UCSD-AML1 (cell line): ENCODE measurements around the gene FNDC11.
A peak's percentile ranks its signal among the peaks of the same experiment; 100 is the strongest.
"Not testable (repeated sequence)": the region's sequence is repeated elsewhere in the genome, so short reads cannot be mapped to it uniquely, and the experiment has no call there.

Experiments used
- DNase-seq: peaks from one replicate; lab custom pipeline; 2025; ENCODE audit not compliant: unreplicated experiment; lab: John Stamatoyannopoulos, UW

FNDC11 gene

GRCh38 chr20:63553251-63553932 lies 567 bp upstream of the FNDC11 start:
- peak; percentile 88 for DNase-seq

- DNase-seq, result no peak
Measured at GRCh38 chr20:63554361-63555278, 661 bp downstream of the FNDC11 start.

DNA sequence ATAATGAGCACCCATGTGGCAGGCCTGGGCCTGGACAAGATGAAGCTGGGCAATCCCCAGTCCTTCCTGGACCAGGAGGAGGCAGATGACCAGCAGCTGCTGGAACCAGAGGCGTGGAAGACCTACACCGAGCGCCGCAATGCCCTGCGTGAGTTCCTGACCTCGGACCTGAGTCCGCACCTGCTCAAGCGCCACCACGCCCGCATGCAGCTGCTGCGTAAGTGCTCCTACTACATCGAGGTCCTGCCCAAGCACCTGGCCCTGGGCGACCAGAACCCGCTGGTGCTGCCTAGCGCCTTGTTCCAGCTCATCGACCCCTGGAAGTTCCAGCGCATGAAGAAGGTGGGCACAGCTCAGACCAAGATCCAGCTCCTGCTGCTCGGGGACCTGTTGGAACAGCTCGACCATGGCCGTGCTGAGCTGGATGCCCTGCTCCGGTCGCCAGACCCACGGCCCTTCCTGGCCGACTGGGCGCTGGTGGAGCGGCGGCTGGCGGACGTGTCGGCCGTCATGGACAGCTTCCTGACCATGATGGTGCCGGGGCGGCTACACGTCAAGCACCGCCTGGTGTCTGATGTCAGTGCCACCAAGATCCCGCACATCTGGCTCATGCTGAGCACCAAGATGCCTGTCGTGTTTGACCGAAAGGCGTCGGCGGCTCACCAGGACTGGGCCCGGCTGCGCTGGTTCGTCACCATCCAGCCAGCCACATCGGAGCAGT lies 1.9 kb downstream of the FNDC11 start:
- DNase-seq, result no peak

- no peak for DNase-seq
Measured at GRCh38 chr20:63556873-63557478, 3.0 kb downstream of the FNDC11 start.

DNA sequence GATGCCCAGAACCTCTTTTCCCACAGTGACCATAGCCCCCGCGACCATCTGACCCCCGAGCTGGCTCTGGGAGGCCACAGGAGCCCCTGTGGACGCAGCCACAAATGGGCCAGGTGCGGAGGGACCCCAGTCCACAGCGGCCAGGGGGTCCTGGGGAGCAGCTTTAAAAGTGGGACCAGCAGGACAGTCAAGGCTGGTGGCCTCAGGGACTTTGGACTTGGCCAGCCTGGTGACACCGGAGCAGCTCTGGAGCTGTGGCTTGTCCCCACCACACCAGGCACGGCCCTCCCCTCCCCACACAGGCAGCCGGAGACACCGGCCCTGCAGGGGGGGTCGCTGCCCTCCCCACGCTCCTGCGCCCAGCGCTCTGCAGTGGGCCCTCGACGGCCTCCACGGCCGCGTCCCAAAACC lies 3.5 kb downstream of the FNDC11 start:
- no peak for DNase-seq

- DNase-seq, result no peak
Measured at GRCh38 chr20:63558804-63559484, 5.0 kb downstream of the FNDC11 start.

GRCh38 chr20:63559485-63560332 lies 5.8 kb downstream of the FNDC11 start:
- not testable (repeated sequence) for DNase-seq

DNA sequence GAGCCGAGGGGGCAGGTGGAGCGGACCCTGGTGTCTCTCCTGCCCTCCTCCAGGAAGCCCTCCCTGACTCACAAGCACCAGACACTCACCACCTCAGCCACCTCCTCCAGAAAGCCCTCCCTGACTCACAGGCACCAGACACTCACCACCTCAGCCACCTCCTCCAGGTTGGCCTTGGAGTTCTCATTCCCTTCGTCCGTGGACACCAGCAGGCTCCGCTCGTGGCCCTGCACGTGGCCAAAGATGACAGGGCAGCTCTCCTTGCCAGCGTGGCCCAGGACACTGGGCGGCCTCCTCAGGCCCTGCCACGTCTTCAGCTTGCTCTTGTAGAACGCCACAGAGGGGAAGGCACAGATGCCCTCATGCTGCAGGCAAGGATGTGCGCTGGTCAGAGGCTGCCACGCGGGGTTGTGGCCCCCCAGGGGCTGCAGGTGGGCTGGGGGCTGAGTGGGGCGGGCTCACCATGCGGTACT lies 6.4 kb downstream of the FNDC11 start:
- DNase-seq, result no peak

GRCh38 chr20:63560856-63561609 lies 7.1 kb downstream of the FNDC11 start:
- DNase-seq, result no peak

DNA sequence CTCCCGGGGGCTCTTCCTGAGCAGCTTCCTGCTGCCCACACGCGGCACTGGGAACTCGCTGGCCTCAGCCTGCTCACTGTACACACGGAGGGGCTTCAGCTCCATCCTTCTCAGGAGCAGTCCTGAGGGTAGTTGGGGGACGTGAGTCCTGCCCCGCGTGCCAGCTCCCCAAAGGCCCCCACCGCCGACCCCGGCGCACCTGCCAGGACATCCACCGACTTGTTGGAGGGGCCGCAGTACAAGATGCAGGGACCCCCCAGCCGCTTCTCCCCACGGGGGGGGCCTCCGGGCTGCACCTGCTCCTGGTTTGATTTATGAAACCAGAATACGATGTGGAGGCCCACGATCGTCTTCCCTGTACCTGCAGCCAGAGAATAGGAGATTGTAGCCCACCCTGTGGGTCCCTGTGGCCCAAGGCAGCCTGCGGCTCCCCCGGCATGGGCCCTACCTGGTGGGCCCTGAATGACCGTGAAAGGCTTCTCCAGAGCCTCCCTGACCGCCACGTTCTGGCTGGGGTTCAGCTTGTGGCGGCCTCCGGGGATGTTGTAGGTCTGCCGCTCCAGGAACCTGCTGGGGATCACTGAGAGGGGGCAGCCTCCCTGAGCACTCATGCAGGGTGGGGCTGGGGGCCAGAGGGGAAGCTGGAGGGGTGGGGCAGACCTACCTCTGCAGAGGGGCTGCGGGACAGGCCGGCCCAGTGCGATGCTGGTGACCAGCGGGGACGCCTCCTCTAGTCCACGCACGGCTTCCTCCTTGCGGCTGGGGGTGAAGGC lies 7.9 kb downstream of the FNDC11 start:
- no peak for DNase-seq

DNA sequence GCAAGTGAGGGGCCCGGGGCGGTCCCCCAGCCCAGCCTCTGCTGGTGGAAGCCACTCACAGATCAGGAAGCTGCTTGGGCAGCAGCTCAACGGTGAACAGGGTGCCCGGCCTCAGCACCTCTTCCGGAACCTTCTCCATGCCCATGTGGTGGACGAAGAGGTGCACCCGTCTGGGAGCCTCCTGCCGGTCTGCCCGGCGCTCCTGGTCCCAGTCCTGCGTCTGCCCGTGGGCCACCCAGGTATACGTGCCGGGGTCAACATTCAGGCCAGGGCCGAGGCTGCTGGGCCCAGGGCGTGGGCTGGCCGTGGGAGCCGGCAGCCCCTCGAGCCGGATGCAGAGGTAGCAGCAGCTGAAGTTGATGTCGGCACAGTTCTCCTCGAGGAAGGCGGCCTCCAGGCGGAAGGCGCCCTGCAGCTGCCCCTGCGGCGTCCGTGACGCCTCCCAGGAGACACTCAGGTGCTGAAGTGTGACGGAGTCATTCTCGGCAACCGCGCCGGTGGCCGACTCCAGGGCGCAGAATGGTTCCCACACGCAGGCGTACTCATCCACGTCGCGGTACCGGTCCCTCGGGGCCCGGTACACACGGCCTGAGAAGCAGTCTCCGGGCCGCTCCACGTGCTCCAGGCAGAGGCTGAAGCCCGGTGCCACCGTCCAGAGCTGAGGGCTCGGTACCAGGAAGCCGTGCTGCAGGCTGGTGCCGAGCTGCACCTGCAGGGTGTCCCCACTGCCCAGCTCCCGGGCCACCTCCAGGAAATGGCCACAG lies 8.7 kb downstream of the FNDC11 start:
- no peak for DNase-seq

DNA sequence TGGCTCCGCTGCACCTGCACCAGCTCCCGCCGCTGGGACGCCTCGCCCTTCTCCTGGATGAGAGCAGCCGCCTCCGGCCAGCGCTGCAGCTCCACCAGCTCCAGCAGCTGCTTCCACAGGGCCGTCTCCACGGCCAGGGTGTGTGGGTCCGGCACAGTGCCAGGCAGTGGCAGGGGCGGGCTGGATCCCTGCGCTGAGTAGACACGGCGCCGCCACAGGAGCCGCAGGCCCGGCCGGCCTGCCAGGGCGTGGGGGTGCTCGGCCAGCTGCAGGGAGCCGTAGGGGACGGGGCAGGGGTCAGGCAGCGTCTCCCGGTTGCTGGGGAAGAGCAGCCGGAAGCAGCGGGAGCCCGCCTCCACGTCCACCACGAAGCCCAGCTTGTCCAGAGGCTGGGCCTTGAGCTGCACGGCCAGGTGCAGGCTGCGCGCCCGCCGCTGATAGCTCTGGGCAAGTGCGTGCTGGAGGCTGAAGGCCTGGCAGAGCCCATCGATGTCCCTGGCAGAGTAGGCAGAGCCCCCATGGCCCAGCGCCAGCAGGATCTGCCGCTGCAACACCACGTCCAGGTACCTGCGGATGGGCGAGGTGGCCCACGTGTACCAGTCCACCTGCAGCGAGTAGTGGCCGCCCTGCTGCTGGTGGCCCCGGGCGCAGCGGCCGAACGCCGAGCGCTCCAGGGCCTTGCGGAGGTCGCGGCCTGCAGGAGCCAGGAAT lies 9.4 kb downstream of the FNDC11 start:
- DNase-seq, result no peak

DNA sequence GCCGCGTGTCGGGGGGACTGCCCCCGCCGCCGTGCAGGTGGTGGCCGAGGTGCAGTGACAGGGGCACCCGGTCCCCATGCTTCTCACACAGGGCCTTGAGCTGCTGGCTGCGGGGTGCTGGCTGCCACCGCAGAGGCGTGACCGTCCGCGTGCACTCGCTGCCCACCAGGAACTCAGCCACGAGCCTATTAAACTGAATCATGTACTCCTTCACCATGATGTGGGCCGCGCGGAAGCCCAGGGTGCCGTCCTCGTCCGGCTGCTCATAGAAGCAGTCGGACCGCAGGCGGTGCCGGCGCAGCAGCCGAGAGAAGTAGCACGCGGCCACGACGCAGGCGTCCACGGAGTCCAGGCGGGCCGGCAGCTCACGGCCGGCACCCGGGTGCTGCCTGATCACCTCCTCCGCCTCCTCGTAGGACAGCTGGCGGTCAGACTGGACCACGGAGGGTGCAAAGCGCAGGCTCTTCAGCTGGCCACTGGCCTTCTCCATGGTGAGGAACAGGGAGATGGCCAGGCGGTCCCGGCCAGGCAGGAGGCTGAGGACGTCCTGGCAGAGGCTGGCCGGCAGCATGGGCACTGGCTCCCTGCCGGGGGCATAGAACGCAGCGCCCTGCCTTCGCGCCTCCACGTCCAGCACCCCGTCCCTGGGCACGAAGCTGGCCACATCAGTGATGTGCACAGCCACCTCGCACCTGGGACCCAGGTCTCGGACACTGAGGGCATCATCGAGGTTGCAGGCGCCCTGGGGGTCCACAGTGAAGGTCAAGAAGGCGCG lies 10.3 kb downstream of the FNDC11 start:
- no peak for DNase-seq

- DNase-seq, result no peak
Measured at GRCh38 chr20:63565021-63565698, 11.2 kb downstream of the FNDC11 start.

- DNase-seq, result no peak
Measured at GRCh38 chr20:63565699-63566335, 11.9 kb downstream of the FNDC11 start.
